SJCRH30 (cell line): ENCODE results near the gene ANKMY2. TPM values are rescaled to one million over a fixed set of nuclear protein-coding genes. Genes with fewer than 3 reads are reported as not detected.
A peak's percentile ranks its signal among the peaks of the same experiment; 100 is the strongest.
"Not testable (repeated sequence)": the region's sequence is repeated elsewhere in the genome, so short reads cannot be mapped to it uniquely, and the experiment has no call there.

Experiments used
- DNase-seq, 2 experiments: peaks; one replicate each; pipeline ENCODE4 v3.0.0-alpha.2; 2015 to 2020
- H3K27ac ChIP-seq: fragments of 250-450 bp; sonication (Bioruptor Pico); 2 replicates; pipeline ENCODE4 v1.5.1; 2020; ENCODE audit warnings: mild to moderate bottlenecking, moderate library complexity
- H3K27me3 ChIP-seq: fragments of 250-450 bp; sonication (Bioruptor Pico); 2 replicates; pipeline ENCODE4 v1.5.1; 2020; ENCODE audit warnings: mild to moderate bottlenecking, moderate library complexity
- H3K36me3 ChIP-seq: fragments of 250-450 bp; sonication (Bioruptor Pico); 2 replicates; pipeline ENCODE4 v1.5.1; 2020; ENCODE audit warnings: mild to moderate bottlenecking, moderate library complexity
- H3K4me1 ChIP-seq: fragments of 250-450 bp; sonication (Bioruptor Pico); 2 replicates; pipeline ENCODE4 v1.5.1; 2020; ENCODE audit warnings: mild to moderate bottlenecking, moderate library complexity
- H3K4me3 ChIP-seq: fragments of 250-450 bp; sonication (Bioruptor Pico); 2 replicates; pipeline ENCODE4 v1.5.1; 2020; ENCODE audit warnings: mild to moderate bottlenecking, moderate library complexity
- H3K9me3 ChIP-seq: fragments of 250-450 bp; sonication (Bioruptor Pico); replicated peaks from 2 replicates; pipeline ENCODE4 v1.5.1; 2020; ENCODE audit warnings: mild to moderate bottlenecking, moderate library complexity
- total RNA-seq: library from RNA; depleted of rRNA; stranded (reverse); fragments of >200 nt; shearing (Covaris generic); gene quantifications from 2 replicates; pipeline ENCODE4 v1.2.3, GENCODE V29; 2014; rRNA removed

Gene ANKMY2
- 34.1 and 36.6 TPM in 2 replicates for total RNA-seq

GRCh38 chr7:16645593-16646471 lies at the start of gene ANKMY2, which contains the start of gene BZW2:
Gene ANKMY2 (minus strand): TSS chr7:16645754. CDS start chr7:16645573, 181 bp downstream.
Gene BZW2 (plus strand): TSS chr7:16646181. CDS start chr7:16665444, 19,263 bp downstream.
- peak; percentile 97 to 98 for DNase-seq
- peak within 1 kb of the TSS; percentile 99 for H3K4me3 ChIP-seq
- peak within 1 kb of the TSS; percentile 98 for H3K27ac ChIP-seq
- H3K27me3 ChIP-seq, result no peaks in the 10 kb centered on the region
- no peaks in the 10 kb centered on the region for H3K9me3 ChIP-seq
- peaks cover 6% of the 10 kb centered on the region for H3K4me1 ChIP-seq
- no peaks in the 10 kb centered on the region for H3K36me3 ChIP-seq

GRCh38 chr7:16694806-16695205 lies 49.3 kb upstream of the ANKMY2 start:
- Histone ChIP-seq H3K27me3 (no peaks in the 10 kb centered on the region), H3K4me3 (no peak overlapping the region), H3K27ac (no peak overlapping the region), H3K9me3 (no peaks in the 10 kb centered on the region), H3K36me3 (peaks cover 82% of the 10 kb centered on the region), H3K4me1 (no peaks in the 10 kb centered on the region)
- DNase-seq, result no peak

- no peak overlapping the region for H3K27ac ChIP-seq
- no peak for DNase-seq
- H3K4me1 ChIP-seq, result no peaks in the 10 kb centered on the region
- no peaks in the 10 kb centered on the region for H3K27me3 ChIP-seq
- H3K36me3 ChIP-seq, result peaks cover 79% of the 10 kb centered on the region
- H3K9me3 ChIP-seq, result no peaks in the 10 kb centered on the region
- no peak overlapping the region for H3K4me3 ChIP-seq
Observed at GRCh38 chr7:16693601-16694318, 48.2 kb upstream of the ANKMY2 start.

- no peak for DNase-seq
- Histone ChIP-seq H3K4me3 (no peak overlapping the region), H3K27me3 (no peaks in the 10 kb centered on the region), H3K36me3 (peaks cover 78% of the 10 kb centered on the region), H3K27ac (no peak overlapping the region), H3K4me1 (no peaks in the 10 kb centered on the region), H3K9me3 (no peaks in the 10 kb centered on the region)
Observed at GRCh38 chr7:16691241-16691640, 45.7 kb upstream of the ANKMY2 start.

GRCh38 chr7:16688249-16688648 lies 42.7 kb upstream of the ANKMY2 start:
- Histone ChIP-seq H3K27ac (no peak overlapping the region), H3K9me3 (no peaks in the 10 kb centered on the region), H3K27me3 (no peaks in the 10 kb centered on the region), H3K4me3 (no peak overlapping the region), H3K36me3 (peaks cover 81% of the 10 kb centered on the region), H3K4me1 (no peaks in the 10 kb centered on the region; the same call in 1 of the 2 replicates)
- peak in 1 of 2 experiments; percentile 12 for DNase-seq

- H3K27ac ChIP-seq, result no peak overlapping the region
- no peaks in the 10 kb centered on the region for H3K27me3 ChIP-seq
- H3K4me3 ChIP-seq, result no peak overlapping the region
- H3K36me3 ChIP-seq, result peaks cover 85% of the 10 kb centered on the region
- H3K4me1 ChIP-seq, result no peaks in the 10 kb centered on the region; the same call in 1 of the 2 replicates
- DNase-seq, result no peak
- no peaks in the 10 kb centered on the region for H3K9me3 ChIP-seq
Observed at GRCh38 chr7:16685535-16685934, 40.0 kb upstream of the ANKMY2 start.

DNA sequence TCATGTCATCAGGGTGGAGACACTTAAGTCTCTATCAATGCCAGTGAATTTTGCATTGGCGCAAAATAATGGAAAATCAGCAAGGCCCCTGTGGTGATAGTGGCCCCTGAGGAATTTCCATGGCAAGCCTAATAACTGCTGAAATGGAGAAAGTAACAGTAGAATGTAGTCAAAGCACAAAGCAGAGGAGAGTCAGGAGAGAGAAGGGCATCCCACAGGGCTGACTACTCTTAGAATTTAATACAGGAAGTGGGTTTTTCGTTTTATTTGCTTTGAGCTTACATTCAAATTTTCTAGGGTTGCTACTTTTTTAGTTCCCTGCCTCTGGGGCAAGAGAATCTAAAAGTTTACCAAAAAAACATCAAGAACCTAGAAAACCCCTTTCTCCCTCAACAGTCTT lies 39.4 kb upstream of the ANKMY2 start:
- peaks cover 87% of the 10 kb centered on the region for H3K36me3 ChIP-seq
- no peak for DNase-seq
- H3K27ac ChIP-seq, result no peak overlapping the region
- H3K9me3 ChIP-seq, result no peaks in the 10 kb centered on the region
- H3K4me3 ChIP-seq, result no peak overlapping the region
- H3K4me1 ChIP-seq, result no peaks in the 10 kb centered on the region; the same call in 1 of the 2 replicates
- H3K27me3 ChIP-seq, result no peaks in the 10 kb centered on the region

GRCh38 chr7:16678645-16679566 lies 33.4 kb upstream of the ANKMY2 start:
- peaks cover 83% of the 10 kb centered on the region for H3K36me3 ChIP-seq
- not testable (repeated sequence) for H3K27ac ChIP-seq, DNase-seq, H3K27me3 ChIP-seq, H3K9me3 ChIP-seq, H3K4me1 ChIP-seq, H3K4me3 ChIP-seq

DNA sequence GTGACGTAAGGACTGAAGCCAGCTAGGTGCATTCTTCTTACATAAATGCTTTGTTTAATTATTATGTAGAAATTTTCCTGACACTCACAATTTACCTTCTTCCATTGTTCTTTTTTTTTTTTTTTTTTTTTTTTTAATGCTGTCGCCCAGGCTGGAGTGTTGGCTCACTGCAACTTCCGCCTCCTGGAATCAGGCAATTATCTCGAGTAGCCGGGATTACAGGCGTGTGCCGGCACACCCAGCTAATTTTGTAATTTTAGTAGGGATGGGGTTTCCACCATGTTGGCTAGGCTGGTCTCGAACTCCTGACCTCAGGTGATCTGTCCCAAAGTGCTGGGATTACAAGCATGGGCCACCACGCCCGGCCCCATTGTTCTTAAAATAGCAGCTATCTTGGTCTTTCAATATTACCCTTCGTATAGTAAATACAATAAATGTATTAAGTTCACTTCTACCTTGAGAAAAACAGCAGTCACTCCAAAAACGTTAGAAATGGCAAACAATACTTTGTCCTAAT lies 32.5 kb upstream of the ANKMY2 start:
- peaks cover 82% of the 10 kb centered on the region for H3K36me3 ChIP-seq
- no peaks in the 10 kb centered on the region for H3K9me3 ChIP-seq
- H3K27me3 ChIP-seq, result no peaks in the 10 kb centered on the region
- H3K4me3 ChIP-seq, result no peak overlapping the region
- H3K27ac ChIP-seq, result no peak overlapping the region
- H3K4me1 ChIP-seq, result no peaks in the 10 kb centered on the region
- no peak for DNase-seq

- no peak overlapping the region for H3K4me3 ChIP-seq
- no peaks in the 10 kb centered on the region for H3K27me3 ChIP-seq
- H3K36me3 ChIP-seq, result peaks cover 69% of the 10 kb centered on the region
- DNase-seq, result no peak
- no peak overlapping the region for H3K27ac ChIP-seq
- no peaks in the 10 kb centered on the region for H3K9me3 ChIP-seq
- H3K4me1 ChIP-seq, result no peaks in the 10 kb centered on the region
Observed at GRCh38 chr7:16675277-16675676, 29.7 kb upstream of the ANKMY2 start.

DNA sequence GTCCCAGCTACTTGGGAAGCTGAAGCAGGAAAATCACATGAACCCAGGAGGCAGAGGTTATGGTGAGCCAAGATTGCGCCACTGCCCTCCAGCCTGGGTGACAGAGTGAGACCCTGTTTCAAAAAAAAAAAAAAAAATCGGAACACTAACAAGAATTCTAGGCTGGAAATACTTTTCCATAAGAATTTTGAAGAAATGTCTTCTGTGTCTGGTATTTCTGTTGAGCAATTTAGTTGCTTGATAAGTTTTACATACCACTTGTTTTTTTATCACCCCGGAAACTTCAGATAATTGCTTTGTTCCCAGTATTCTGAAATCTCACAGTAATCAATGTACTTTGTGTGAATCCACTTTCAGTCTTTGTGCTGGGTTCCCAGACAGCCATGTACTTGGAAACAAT lies 26.3 kb upstream of the ANKMY2 start:
- DNase-seq, result no peak
- Histone ChIP-seq H3K36me3 (peaks cover 80% of the 10 kb centered on the region), H3K4me3 (no peak overlapping the region), H3K4me1 (no peaks in the 10 kb centered on the region), H3K27me3 (no peaks in the 10 kb centered on the region), H3K27ac (no peak overlapping the region), H3K9me3 (no peaks in the 10 kb centered on the region)

DNA sequence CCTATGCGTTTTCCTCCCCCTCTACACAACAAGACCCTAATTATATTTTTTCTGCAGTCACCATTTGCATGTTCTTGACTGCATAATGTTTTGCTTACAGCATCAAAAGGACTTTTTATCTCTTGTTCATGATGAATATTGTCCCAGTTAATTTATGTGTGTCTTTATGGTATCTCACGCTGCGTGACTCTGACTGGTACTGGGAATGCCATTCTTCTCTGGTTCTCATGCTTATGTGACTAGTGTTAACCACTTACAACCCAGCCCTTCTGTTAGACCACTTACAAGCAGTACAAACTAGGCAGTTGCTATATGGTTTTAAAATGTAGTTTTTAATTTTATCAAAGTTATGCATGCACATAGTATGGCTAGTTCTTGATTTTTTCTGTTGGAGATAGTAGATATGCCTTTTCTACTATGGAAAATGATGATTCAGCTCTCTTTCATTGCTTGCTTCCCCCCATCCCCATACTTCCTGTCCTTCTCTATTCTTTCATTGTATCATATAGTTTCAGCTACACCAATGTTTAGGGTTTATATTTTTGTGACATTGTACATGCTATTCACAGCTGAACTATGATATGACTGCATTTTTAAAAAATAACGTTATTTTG lies 25.3 kb upstream of the ANKMY2 start:
- Histone ChIP-seq H3K4me1 (no peaks in the 10 kb centered on the region), H3K27me3 (no peaks in the 10 kb centered on the region), H3K27ac (no peak overlapping the region), H3K4me3 (no peak overlapping the region), H3K36me3 (peaks cover 80% of the 10 kb centered on the region), H3K9me3 (no peaks in the 10 kb centered on the region)
- no peak for DNase-seq

- DNase-seq, result no peak
Observed at GRCh38 chr7:16670021-16670420, 24.5 kb upstream of the ANKMY2 start.

DNA sequence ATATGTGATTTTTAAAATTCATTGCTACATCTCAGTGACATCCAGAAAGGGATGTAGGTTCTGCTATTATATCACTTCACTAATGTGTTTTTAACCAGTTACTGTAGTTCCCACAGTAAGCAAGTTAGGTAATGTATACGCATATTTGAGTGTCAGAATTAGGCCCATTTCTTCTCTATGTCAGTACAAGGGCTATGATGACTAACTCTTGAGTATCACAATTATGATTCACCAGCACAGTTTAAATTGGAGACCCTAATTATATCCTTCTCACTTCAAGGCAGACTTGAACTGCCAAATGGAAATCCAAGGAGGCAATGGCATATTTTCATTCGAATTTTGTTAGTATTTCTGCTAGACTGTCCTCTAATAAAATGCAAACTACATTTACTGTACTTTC lies 24.0 kb upstream of the ANKMY2 start:
- H3K4me1 ChIP-seq, result no peaks in the 10 kb centered on the region
- no peak for DNase-seq
- no peaks in the 10 kb centered on the region for H3K9me3 ChIP-seq
- H3K27ac ChIP-seq, result no peak overlapping the region
- H3K4me3 ChIP-seq, result no peak overlapping the region
- H3K27me3 ChIP-seq, result no peaks in the 10 kb centered on the region
- H3K36me3 ChIP-seq, result peaks cover 75% of the 10 kb centered on the region

More at GRCh38 chr7:16670021-16670420, 24.5 kb upstream of the ANKMY2 start:
- Histone ChIP-seq H3K27ac (no peak overlapping the region), H3K36me3 (peaks cover 76% of the 10 kb centered on the region), H3K9me3 (no peaks in the 10 kb centered on the region), H3K4me1 (no peaks in the 10 kb centered on the region), H3K27me3 (no peaks in the 10 kb centered on the region), H3K4me3 (no peak overlapping the region)
